GM12878 (cell line): ENCODE measurements around the gene RASSF10. TPM values are rescaled to one million over a fixed set of nuclear protein-coding genes. Genes with fewer than 3 reads are reported as not detected.

ENCODE experiments used
- ATAC-seq: fragments of 200-7000 bp; cut with Tn5 transposase; 3 replicates; pipeline ENCODE4 v1.9.1; 2020; ENCODE audit warnings: mild to moderate bottlenecking, moderate library complexity
- BruUV-seq: library from RNA; stranded (reverse); fragments of 400-500 nt; replicated peaks from 2 replicates; lab custom pipeline; 2021; lab: Mats Ljungman, UMichigan
- CTCF ChIA-PET: fragments of 300-600 bp; sonication (Branson Sonifier 250); formaldehyde crosslinking; extraction: SDS; loops from one replicate; lab custom pipeline; 2021; ENCODE audit warnings: inconsistent platforms; lab: Yijun Ruan, JAX
- POLR2A ChIA-PET: fragments of 350-600 bp; formaldehyde crosslinking; extraction: SDS; loops from one replicate; lab custom pipeline; 2021; ENCODE audit warnings: inconsistent platforms; lab: Charles Lee
- RAD21 ChIA-PET: fragments of 300-600 bp; sonication (Branson Sonifier 250); formaldehyde crosslinking; loops from one replicate; lab custom pipeline; 2023; ENCODE audit warnings: antibody characterized with exemption; ENCODE audit not compliant: unreplicated experiment; lab: Charles Lee
- SMC1A ChIA-PET: fragments of 300-600 bp; sonication (Branson Sonifier 250); formaldehyde crosslinking; loops from one replicate; lab custom pipeline; 2023; ENCODE audit not compliant: unreplicated experiment, uncharacterized antibody; lab: Charles Lee
- DNase-seq: peaks from one replicate; pipeline ENCODE4 v3.0.0-alpha.2; 2011; ENCODE audit warnings: low read depth, low spot score
- FAIRE-seq: peaks from 3 replicates; lab custom pipeline; 2011; peaks lifted over from hg19 to GRCh38; lab: Jason Lieb, UNC
- H2AFZ ChIP-seq: 2 replicates; pipeline ENCODE4 v1.6.0; 2011; ENCODE audit warnings: low read depth, low read length, control low read depth; ENCODE audit not compliant: control insufficient read depth
- H3K27ac ChIP-seq: 2 replicates; pipeline ENCODE4 v1.5.1; 2011; ENCODE audit warnings: control low read depth; ENCODE audit not compliant: control insufficient read depth, insufficient read depth
- H3K27me3 ChIP-seq, 2 experiments: replicated peaks in 1 of 2; 2 replicates each; pipeline versions ENCODE4 v1.6.0 to v1.6.1; 2011; ENCODE audit warnings: low read length in 1 of 2; ENCODE audit not compliant: control insufficient read depth in 2 of 2, insufficient read depth in 2 of 2
- H3K36me3 ChIP-seq, 2 experiments: 2 replicates each; pipeline ENCODE4 v1.5.1; 2011; ENCODE audit warnings: low read length in 1 of 2; ENCODE audit not compliant: control insufficient read depth in 2 of 2, insufficient read depth in 2 of 2
- H3K4me1 ChIP-seq: 2 replicates; pipeline ENCODE4 v1.6.1; 2011; ENCODE audit warnings: mild to moderate bottlenecking, low read length, moderate library complexity, mixed read lengths; ENCODE audit not compliant: control insufficient read depth, insufficient read depth
- H3K4me2 ChIP-seq: 2 replicates; pipeline ENCODE4 v1.6.0; 2011; ENCODE audit warnings: control low read depth; ENCODE audit not compliant: control insufficient read depth, insufficient read depth
- H3K4me3 ChIP-seq: fragments of 200-600 bp; sonication (generic); 2 replicates; pipeline ENCODE4 v1.5.1; 2016
- H3K79me2 ChIP-seq: 2 replicates; pipeline ENCODE4 v1.6.0; 2011; ENCODE audit warnings: low read length; ENCODE audit not compliant: control insufficient read depth, insufficient read depth
- H3K9ac ChIP-seq: 2 replicates; pipeline ENCODE4 v1.8.0; 2011; ENCODE audit warnings: low read length, control low read depth, mixed read lengths; ENCODE audit not compliant: control insufficient read depth, insufficient read depth
- H3K9me3 ChIP-seq: replicated peaks from 3 replicates; pipeline ENCODE4 v1.5.1; 2011; ENCODE audit warnings: mild to moderate bottlenecking, low read length; ENCODE audit not compliant: control insufficient read depth, insufficient read depth
- H4K20me1 ChIP-seq: 2 replicates; pipeline ENCODE4 v1.6.0; 2011; ENCODE audit not compliant: control insufficient read depth, insufficient read depth
- BHLHE40 ChIP-seq, 2 experiments: fragments of 450-650 bp in 1 of 2; IDR thresholded peaks; 2 replicates each; pipeline ENCODE4 v1.6.1; 2011 to 2017; ENCODE audit warnings: low read depth in 2 of 2, borderline replicate concordance in 1 of 2, improper control_type of control experiment in 1 of 2, low read length in 1 of 2, mild to moderate bottlenecking in 1 of 2
- BRCA1 ChIP-seq: IDR thresholded peaks from 2 replicates; pipeline ENCODE4 v1.6.1; 2011; ENCODE audit warnings: low read depth, low read length, improper control_type of control experiment
- EED ChIP-seq: sonication (generic); IDR thresholded peaks from 2 replicates; pipeline ENCODE4 v1.6.1; 2016; ENCODE audit warnings: antibody characterized with exemption, low read depth
- ETV6 ChIP-seq, 2 experiments: fragments of 450-650 bp in 1 of 2; IDR thresholded peaks in 1 of 2; conservative IDR thresholded peaks in 1 of 2; 2 replicates each; pipeline ENCODE4 v1.6.1; 2014; ENCODE audit warnings: antibody characterized with exemption in 1 of 2, borderline replicate concordance in 1 of 2, low read depth in 1 of 2, mild to moderate bottlenecking in 1 of 2, moderate library complexity in 1 of 2
- GABPA ChIP-seq: IDR thresholded peaks from 2 replicates; pipeline ENCODE4 v1.6.1; 2014; ENCODE audit warnings: antibody characterized with exemption, low read depth, mild to moderate bottlenecking, inconsistent platforms
- HDGF ChIP-seq: fragments of 450-650 bp; IDR thresholded peaks from 2 replicates; pipeline ENCODE4 v1.6.1; 2016; ENCODE audit warnings: antibody characterized with exemption
- POLR2A ChIP-seq: IDR thresholded peaks from 2 replicates; pipeline ENCODE4 v1.6.1; 2011; ENCODE audit warnings: low read depth, mild to moderate bottlenecking, low read length
- POLR2AphosphoS5 ChIP-seq: IDR thresholded peaks from 2 replicates; pipeline ENCODE4 v1.6.1; 2011; ENCODE audit warnings: mild to moderate bottlenecking, low read length, inconsistent platforms
- RFX5 ChIP-seq: IDR thresholded peaks from 2 replicates; pipeline ENCODE4 v1.6.1; 2011; ENCODE audit warnings: low read depth, low read length, improper control_type of control experiment
- SIN3A ChIP-seq: IDR thresholded peaks from 2 replicates; pipeline ENCODE4 v1.6.1; 2012; ENCODE audit warnings: low read depth, low read length, improper control_type of control experiment
- SIX5 ChIP-seq: IDR thresholded peaks from 2 replicates; pipeline ENCODE4 v1.6.1; 2011; ENCODE audit warnings: mild to moderate bottlenecking, low read depth, low read length, moderate library complexity; ENCODE audit not compliant: severe bottlenecking
- STAT3 ChIP-seq: IDR thresholded peaks from 2 replicates; pipeline ENCODE4 v1.6.1; 2011; ENCODE audit warnings: low read depth, low read length, improper control_type of control experiment
- ZNF24 ChIP-seq: fragments of 450-650 bp; IDR thresholded peaks from 2 replicates; pipeline ENCODE4 v1.6.1; 2017; ENCODE audit warnings: antibody characterized with exemption, mild to moderate bottlenecking
- ZNF384 ChIP-seq: IDR thresholded peaks from 2 replicates; pipeline ENCODE4 v1.6.1; 2012; ENCODE audit warnings: low read depth, mild to moderate bottlenecking, low read length, improper control_type of control experiment, borderline replicate concordance
- WGBS: methylation state at CpG from one replicate; pipeline ENCODE4 v1.1.6; 2016; ENCODE audit warnings: low lambda C conversion rate; ENCODE audit not compliant: insufficient replicate concordance, insufficient coverage; ENCODE audit errors: missing lambda C conversion rate; 5-methylcytosine and 5-hydroxymethylcytosine counted together
- in situ Hi-C: fragments of 300-500 bp; cut with MboI; formaldehyde crosslinking; loops from 9 replicates; pipeline ENCODE4 v1.14.3; 2018; ENCODE audit warnings: mixed read lengths
- intact Hi-C: fragments of 100-400 bp; cut with micrococcal nuclease; formaldehyde crosslinking; loops from one replicate; pipeline ENCODE4 v1.14.2; 2022; ENCODE audit not compliant: unreplicated experiment
- polyA plus RNA-seq, 11 experiments: library from polyadenylated mRNA; depleted of rRNA in 4 of 11; unstranded in 6 of 11; stranded (reverse) in 5 of 11; fragments of >200 nt; fragmentation: Nextera tagmentation in 4 of 11; fragmentation: Illumina TruSeq in 1 of 11; extraction: Ambion mirVana in 4 of 11; extraction: Trizol in 1 of 11; gene quantifications; 1 replicate in 1 of 11; 2 replicates in 10 of 11; pipeline versions ENCODE4 v1.2.1 to v1.2.3, GENCODE V29; 2011 to 2016; ENCODE audit warnings: inconsistent platforms in 2 of 11, missing spikeins in 2 of 11, low read depth in 1 of 11
- total RNA-seq, 4 experiments: library from RNA; depleted of rRNA in 3 of 4; stranded (reverse); fragments of >200 nt in 3 of 4; fragmentation: Illumina TruSeq in 1 of 4; extraction: Trizol in 1 of 4; gene quantifications; 2 replicates each; pipeline versions ENCODE4 v1.2.1 to v1.2.3, GENCODE V29; 2013 to 2021
- TF ChIP-seq, protein P1 (sequence below): IDR thresholded peaks from 2 replicates; pipeline ENCODE4 v1.6.1; 2012; ENCODE audit warnings: low read depth, low read length, improper control_type of control experiment
- TF ChIP-seq, protein P2 (sequence below): fragments of 450-650 bp; formaldehyde crosslinking; IDR thresholded peaks from 2 replicates; pipeline ENCODE4 v1.5.0; 2022; ENCODE audit warnings: mild to moderate bottlenecking, missing genetic modification characterization
- TF ChIP-seq, protein P3 (sequence below): IDR thresholded peaks from 2 replicates; pipeline ENCODE4 v1.6.1; 2011; ENCODE audit warnings: low read depth, low read length, improper control_type of control experiment, borderline replicate concordance
- TF ChIP-seq, protein P4 (sequence below): IDR thresholded peaks from 2 replicates; pipeline ENCODE4 v1.6.1; 2011; ENCODE audit warnings: mild to moderate bottlenecking, low read depth, low read length, moderate library complexity; ENCODE audit not compliant: insufficient replicate concordance

Gene RASSF10
- total and polyA plus RNA-seq, 10 of the 15 experiments (the other 5 are each of a cell fraction or from before 2014, with no cell fraction given): 0.03 to 0.23 (median 0.09) TPM; not detected in 6

DNA sequence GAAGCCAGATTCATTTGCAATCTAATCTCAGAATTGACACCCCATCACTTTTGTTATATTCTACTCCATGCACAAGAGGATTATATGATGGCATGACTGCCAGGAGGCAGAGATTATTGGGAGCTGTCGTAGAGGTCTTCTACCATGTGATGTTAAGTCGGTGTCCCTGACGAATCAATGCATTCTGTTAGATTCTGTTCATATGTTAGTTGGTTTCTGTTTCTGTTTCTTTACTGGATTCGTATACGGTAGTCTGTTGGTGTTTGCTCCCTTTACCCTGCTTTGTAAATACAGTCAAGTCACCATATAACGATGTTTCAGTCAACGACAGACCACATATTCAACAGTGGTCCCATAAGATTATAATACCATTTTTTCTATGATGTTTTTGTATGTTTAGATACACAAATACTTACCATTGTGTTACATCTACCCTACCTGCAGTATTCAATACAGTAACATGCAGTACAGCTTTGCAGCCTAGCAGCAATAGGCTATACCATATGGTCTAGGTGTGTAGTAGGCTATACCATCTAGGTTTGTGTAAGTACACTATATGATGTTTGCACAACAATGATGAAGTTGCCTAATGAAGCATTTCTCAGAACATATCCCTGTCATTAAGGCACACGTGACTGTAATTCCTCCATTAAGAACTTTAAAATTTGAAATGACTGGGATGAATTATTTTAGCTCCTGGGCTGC is 22.8 kb upstream of the RASSF10 start:
- in situ Hi-C loops: no loop called here
- no peaks in the 10 kb centered on the region for H3K36me3 ChIP-seq
- FAIRE-seq (no peak), DNase-seq (no peak), ATAC-seq (peak; percentile 67)
- intact Hi-C loops: no loop called here
- WGBS: 50% methylated on average over 8 of the region's 8 CpGs
- SMC1A ChIA-PET: interaction anchor here (0.8 to 1.0 kb wide), 2 partner anchors 13 to 22 kb away, joined by 3 read pairs; no protein-coding TSS in a partner anchor
- no peaks in the 10 kb centered on the region for H3K4me1 ChIP-seq
- CTCF ChIA-PET: interaction anchor here (0.9 kb wide), 1 partner anchor 166 kb away, joined by 3 read pairs; no protein-coding TSS in a partner anchor
- H3K27ac ChIP-seq: no peak overlapping the region
- no peak overlapping the region for H3K4me2 ChIP-seq
- RAD21 ChIA-PET: interaction anchor here (1.0 kb wide), 1 partner anchor 119 kb away, joined by 3 read pairs; no protein-coding TSS in a partner anchor
- no peak overlapping the region; the same call in 1 of the 2 replicates for H2AFZ ChIP-seq
- no peaks in the 10 kb centered on the region for H3K9me3 ChIP-seq
- no peaks in the 10 kb centered on the region for H4K20me1 ChIP-seq
- no peaks in the 10 kb centered on the region for H3K27me3 ChIP-seq
- BruUV-seq: no TSS peak
- POLR2A ChIA-PET: no interaction called here
- H3K9ac ChIP-seq: no peak overlapping the region
- no peak overlapping the region for H3K4me3 ChIP-seq
- H3K79me2 ChIP-seq: no peaks in the 10 kb centered on the region
- TF ChIP-seq ZNF24: no peak
- TF ChIP-seq STAT3: no peak
- TF ChIP-seq SIN3A: no peak
- TF ChIP-seq, protein P1, sequence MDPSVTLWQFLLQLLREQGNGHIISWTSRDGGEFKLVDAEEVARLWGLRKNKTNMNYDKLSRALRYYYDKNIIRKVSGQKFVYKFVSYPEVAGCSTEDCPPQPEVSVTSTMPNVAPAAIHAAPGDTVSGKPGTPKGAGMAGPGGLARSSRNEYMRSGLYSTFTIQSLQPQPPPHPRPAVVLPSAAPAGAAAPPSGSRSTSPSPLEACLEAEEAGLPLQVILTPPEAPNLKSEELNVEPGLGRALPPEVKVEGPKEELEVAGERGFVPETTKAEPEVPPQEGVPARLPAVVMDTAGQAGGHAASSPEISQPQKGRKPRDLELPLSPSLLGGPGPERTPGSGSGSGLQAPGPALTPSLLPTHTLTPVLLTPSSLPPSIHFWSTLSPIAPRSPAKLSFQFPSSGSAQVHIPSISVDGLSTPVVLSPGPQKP: no peak
- TF ChIP-seq ZNF384: no peak
- TF ChIP-seq BHLHE40 (IDR thresholded peaks at IDR 0.05; ENCODE audit: borderline replicate concordance in 1 of 2, low read depth in 2 of 2, low read length in 1 of 2): no peak
- no peak for TF ChIP-seq GABPA
- TF ChIP-seq, protein P2, sequence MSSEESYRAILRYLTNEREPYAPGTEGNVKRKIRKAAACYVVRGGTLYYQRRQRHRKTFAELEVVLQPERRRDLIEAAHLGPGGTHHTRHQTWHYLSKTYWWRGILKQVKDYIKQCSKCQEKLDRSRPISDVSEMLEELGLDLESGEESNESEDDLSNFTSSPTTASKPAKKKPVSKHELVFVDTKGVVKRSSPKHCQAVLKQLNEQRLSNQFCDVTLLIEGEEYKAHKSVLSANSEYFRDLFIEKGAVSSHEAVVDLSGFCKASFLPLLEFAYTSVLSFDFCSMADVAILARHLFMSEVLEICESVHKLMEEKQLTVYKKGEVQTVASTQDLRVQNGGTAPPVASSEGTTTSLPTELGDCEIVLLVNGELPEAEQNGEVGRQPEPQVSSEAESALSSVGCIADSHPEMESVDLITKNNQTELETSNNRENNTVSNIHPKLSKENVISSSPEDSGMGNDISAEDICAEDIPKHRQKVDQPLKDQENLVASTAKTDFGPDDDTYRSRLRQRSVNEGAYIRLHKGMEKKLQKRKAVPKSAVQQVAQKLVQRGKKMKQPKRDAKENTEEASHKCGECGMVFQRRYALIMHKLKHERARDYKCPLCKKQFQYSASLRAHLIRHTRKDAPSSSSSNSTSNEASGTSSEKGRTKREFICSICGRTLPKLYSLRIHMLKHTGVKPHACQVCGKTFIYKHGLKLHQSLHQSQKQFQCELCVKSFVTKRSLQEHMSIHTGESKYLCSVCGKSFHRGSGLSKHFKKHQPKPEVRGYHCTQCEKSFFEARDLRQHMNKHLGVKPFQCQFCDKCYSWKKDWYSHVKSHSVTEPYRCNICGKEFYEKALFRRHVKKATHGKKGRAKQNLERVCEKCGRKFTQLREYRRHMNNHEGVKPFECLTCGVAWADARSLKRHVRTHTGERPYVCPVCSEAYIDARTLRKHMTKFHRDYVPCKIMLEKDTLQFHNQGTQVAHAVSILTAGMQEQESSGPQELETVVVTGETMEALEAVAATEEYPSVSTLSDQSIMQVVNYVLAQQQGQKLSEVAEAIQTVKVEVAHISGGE (CRISPR knock-in tag): no peak
- TF ChIP-seq, protein P3, sequence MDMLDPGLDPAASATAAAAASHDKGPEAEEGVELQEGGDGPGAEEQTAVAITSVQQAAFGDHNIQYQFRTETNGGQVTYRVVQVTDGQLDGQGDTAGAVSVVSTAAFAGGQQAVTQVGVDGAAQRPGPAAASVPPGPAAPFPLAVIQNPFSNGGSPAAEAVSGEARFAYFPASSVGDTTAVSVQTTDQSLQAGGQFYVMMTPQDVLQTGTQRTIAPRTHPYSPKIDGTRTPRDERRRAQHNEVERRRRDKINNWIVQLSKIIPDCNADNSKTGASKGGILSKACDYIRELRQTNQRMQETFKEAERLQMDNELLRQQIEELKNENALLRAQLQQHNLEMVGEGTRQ: no peak
- TF ChIP-seq RFX5: no peak
- TF ChIP-seq BRCA1: no peak
- TF ChIP-seq HDGF: no peak
- TF ChIP-seq, protein P4, sequence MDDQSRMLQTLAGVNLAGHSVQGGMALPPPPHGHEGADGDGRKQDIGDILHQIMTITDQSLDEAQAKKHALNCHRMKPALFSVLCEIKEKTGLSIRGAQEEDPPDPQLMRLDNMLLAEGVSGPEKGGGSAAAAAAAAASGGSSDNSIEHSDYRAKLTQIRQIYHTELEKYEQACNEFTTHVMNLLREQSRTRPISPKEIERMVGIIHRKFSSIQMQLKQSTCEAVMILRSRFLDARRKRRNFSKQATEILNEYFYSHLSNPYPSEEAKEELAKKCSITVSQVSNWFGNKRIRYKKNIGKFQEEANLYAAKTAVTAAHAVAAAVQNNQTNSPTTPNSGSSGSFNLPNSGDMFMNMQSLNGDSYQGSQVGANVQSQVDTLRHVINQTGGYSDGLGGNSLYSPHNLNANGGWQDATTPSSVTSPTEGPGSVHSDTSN: no peak
- no peak for TF ChIP-seq ETV6 (conservative IDR thresholded peaks at IDR 0.05 in 1 of 2, IDR thresholded peaks at IDR 0.05 in 1 of 2; ENCODE audit: borderline replicate concordance in 1 of 2, low read depth in 1 of 2)
- TF ChIP-seq EED: no peak
- no peak for TF ChIP-seq POLR2AphosphoS5
- no peak for TF ChIP-seq POLR2A
- TF ChIP-seq SIX5: no peak
